Left lung (tissue), 10 donors: ENCODE results near the gene AP5S1. TPM values are rescaled to one million over a fixed set of nuclear protein-coding genes. Genes with fewer than 3 reads are reported as not detected.

Experiments
- ATAC-seq: fragments of 200-7000 bp; cut with Tn5 transposase; one replicate; pipeline ENCODE4 v1.9.1; 2020; ENCODE audit warnings: moderate library complexity
- DNase-seq, 4 donors: peaks; one replicate each; pipeline ENCODE4 v3.0.0-alpha.2; 2013 to 2020
- H3K27ac ChIP-seq, 2 donors: fragments of 200-600 bp; sonication (generic) in 1 of 2; one replicate each; pipeline versions ENCODE4 v1.5.0 to v1.8.0; 2020 to 2021
- H3K27me3 ChIP-seq, 2 donors: fragments of 200-600 bp; sonication (generic) in 1 of 2; one replicate each; pipeline versions ENCODE4 v1.5.0 to v1.8.0; 2020 to 2021
- H3K36me3 ChIP-seq, 2 donors: fragments of 200-600 bp; sonication (generic) in 1 of 2; one replicate each; pipeline versions ENCODE4 v1.5.0 to v1.8.0; 2020 to 2021
- H3K4me1 ChIP-seq, 2 donors: fragments of 200-600 bp; one replicate each; pipeline ENCODE4 v1.8.0; 2021
- H3K4me3 ChIP-seq, 2 donors: fragments of 200-600 bp; sonication (generic) in 1 of 2; one replicate each; pipeline versions ENCODE4 v1.5.0 to v1.8.0; 2020 to 2021; ENCODE audit warnings: mild to moderate bottlenecking in 1 of 2
- H3K9me3 ChIP-seq, 2 donors: fragments of 200-600 bp; sonication (generic) in 1 of 2; one replicate each; pipeline versions ENCODE4 v1.5.0 to v1.8.0; 2020 to 2021
- intact Hi-C, 2 donors: fragments of 100-400 bp; cut with DNase I; formaldehyde crosslinking; loops; one replicate each; pipeline versions ENCODE4 v1.11.2 to v1.14.2; 2022
- polyA plus RNA-seq, 6 donors: library from polyadenylated mRNA; unstranded; fragments of 120-200 nt; gene quantifications; one replicate each; pipeline ENCODE4 v1.2.1, GENCODE V29; 2013; ENCODE audit not compliant: insufficient read length in 6 of 6
- total RNA-seq, 2 donors: library from RNA; stranded (reverse); fragmentation: NEBNext Ultra II Directional; extraction: Animal tissue kit (Norgen Biotek cat#: 25700); gene quantifications; one replicate each; pipeline ENCODE4 v1.2.1, GENCODE V29; 2021
- TF ChIP-seq, protein P1 (sequence below), 2 donors: fragments of 200-600 bp; sonication (generic) in 1 of 2; IDR thresholded peaks; one replicate each; pipeline versions ENCODE4 v1.5.0 to v1.8.0; 2021; ENCODE audit warnings: antibody characterized with exemption in 2 of 2
- donor health status: DM: no; HTN: yes; CAD: no.
- donor health status: DM: no; HTN: no; CAD: no.

The AP5S1 gene
- total and polyA plus RNA-seq, 8 donors, result 8.3 to 13.6 (median 11.9) TPM

DNA sequence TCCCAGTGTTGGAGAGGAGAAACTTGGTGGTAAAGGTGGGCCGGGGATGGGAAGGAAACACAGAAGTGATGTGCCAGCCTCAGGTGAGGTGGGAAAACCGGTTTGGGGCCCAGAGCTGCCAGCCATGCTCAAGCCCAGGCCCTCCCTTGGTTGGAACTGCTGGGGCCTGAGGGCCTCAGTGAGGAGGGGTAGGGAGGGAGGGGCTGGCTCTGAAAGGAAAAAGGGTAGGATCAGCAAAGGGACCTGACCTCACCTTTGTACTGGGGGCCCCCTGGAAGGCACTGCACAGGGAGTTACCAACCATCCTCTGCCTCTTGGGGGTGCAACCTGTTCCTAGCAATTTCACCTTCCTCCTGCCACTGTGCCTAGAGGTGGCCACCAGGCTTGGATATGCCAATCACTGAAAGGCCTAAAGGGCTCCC, 37.3 kb upstream of the AP5S1 start:
- Histone ChIP-seq H3K27ac (no peak overlapping the region), H3K36me3 (peaks cover 0 to 11% of the 10 kb centered on the region in 2 donors), H3K9me3 (no peaks in the 10 kb centered on the region), H3K27me3 (peaks cover 0 to 13% of the 10 kb centered on the region in 2 donors), H3K4me3 (no peak overlapping the region), H3K4me1 (peaks cover 29 to 77% of the 10 kb centered on the region in 2 donors)
- DNase-seq (peak in 1 of 4 donors; percentile 76), ATAC-seq (no peak)
- intact Hi-C loops, result loop anchor here in 1 of 2 donors (5.0 kb wide), 1 partner anchor 34 kb away; no protein-coding TSS in a partner anchor
- TF ChIP-seq, protein P1, sequence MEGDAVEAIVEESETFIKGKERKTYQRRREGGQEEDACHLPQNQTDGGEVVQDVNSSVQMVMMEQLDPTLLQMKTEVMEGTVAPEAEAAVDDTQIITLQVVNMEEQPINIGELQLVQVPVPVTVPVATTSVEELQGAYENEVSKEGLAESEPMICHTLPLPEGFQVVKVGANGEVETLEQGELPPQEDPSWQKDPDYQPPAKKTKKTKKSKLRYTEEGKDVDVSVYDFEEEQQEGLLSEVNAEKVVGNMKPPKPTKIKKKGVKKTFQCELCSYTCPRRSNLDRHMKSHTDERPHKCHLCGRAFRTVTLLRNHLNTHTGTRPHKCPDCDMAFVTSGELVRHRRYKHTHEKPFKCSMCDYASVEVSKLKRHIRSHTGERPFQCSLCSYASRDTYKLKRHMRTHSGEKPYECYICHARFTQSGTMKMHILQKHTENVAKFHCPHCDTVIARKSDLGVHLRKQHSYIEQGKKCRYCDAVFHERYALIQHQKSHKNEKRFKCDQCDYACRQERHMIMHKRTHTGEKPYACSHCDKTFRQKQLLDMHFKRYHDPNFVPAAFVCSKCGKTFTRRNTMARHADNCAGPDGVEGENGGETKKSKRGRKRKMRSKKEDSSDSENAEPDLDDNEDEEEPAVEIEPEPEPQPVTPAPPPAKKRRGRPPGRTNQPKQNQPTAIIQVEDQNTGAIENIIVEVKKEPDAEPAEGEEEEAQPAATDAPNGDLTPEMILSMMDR (IDR thresholded peaks at IDR 0.05), result no peak

DNA sequence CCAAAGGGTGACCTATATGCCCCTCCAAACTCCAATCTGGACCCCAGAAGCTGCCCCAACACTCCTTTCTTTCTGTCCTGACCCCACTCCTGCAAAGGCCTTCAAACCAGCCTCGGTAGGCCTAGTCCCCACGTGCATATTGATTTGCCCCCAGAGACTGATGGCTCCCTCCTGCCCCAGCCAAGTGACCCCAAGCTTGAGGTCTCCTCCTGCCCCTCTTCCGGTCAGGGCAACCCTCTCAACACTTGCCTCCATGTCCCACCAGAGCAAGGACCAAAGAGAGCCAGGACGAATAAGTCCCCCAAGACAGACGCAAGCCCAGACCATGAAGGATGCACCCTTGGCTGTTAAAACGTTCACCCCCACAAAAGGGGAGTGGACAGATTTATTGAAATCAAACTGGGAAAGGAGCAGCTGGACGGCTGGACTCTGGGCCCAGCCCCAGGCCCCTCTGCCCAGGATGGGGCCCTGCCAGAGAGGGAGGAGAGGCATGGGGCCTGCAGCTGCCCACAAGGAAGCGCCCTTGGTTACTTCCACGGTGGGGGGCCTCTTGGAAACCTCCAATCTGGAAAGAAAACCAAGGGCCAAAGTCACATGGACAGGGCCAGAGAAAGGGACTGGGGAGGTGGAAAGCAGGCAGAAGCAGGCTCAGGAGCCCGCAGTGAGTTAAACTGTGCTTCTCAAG, 36.7 kb upstream of the AP5S1 start:
- intact Hi-C loops, result loop anchor here in 1 of 2 donors (5.0 kb wide), 1 partner anchor 34 kb away; no protein-coding TSS in a partner anchor

DNA sequence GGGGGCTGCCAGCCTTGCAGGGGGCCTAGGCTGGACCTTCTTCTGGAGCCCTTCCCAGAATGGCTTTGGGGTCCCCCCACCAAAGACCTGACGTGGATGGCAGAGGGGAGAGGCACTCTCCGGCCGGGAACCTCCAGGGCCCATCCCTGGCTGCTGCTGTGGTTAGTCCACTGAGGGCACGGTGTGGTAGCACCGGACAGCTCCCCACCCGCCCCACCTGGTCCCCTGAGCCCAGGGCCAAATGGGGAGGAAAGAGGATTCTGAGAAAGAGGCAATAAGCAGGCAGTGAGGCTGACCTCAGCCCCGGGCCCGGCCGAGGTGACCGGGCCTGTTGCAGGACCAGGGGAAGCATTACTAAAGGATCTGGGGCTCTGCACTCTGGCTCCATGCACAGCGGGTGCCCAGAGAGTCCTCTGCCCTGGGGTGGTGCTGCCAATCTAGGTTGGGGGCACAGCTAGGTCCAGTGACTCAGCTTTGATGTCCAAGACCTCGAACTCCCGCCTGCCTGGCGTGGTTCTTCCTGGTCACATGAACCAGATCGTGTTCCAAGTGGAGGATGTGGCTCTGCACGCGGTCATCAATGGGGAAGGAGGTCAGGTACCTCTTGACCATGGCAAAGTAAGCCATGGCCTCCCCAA, 36.0 kb upstream of the AP5S1 start:
- DNase-seq, result peak in 1 of 4 donors; percentile 62
- H3K27me3 ChIP-seq, result peaks cover 0 to under 1% of the 10 kb centered on the region in 2 donors
- intact Hi-C loops, result loop anchor here in 1 of 2 donors (5.0 kb wide), 1 partner anchor 33 kb away; no protein-coding TSS in a partner anchor
- TF ChIP-seq, protein P1 (IDR thresholded peaks at IDR 0.05), result no peak
- ATAC-seq, result no peak
- H3K36me3 ChIP-seq, result peaks cover 0 to 11% of the 10 kb centered on the region in 2 donors
- peak overlapping the region in 1 of 2 donors; percentile 73 for H3K4me3 ChIP-seq
- peaks cover 29 to 78% of the 10 kb centered on the region in 2 donors for H3K4me1 ChIP-seq
- peak overlapping the region in 1 of 2 donors; percentile 1 for H3K27ac ChIP-seq
- H3K9me3 ChIP-seq, result no peaks in the 10 kb centered on the region

More for the DNA sequence above, 36.7 kb upstream of the AP5S1 start:
- no peak overlapping the region for H3K27ac ChIP-seq
- DNase-seq, result no peak
- peaks cover 29 to 76% of the 10 kb centered on the region in 2 donors for H3K4me1 ChIP-seq
- H3K9me3 ChIP-seq, result no peaks in the 10 kb centered on the region
- no peak overlapping the region for H3K4me3 ChIP-seq
- ATAC-seq, result no peak
- H3K36me3 ChIP-seq, result peaks cover 0 to 11% of the 10 kb centered on the region in 2 donors
- peaks cover 0 to 7% of the 10 kb centered on the region in 2 donors for H3K27me3 ChIP-seq
- TF ChIP-seq, protein P1 (IDR thresholded peaks at IDR 0.05), result no peak

DNA sequence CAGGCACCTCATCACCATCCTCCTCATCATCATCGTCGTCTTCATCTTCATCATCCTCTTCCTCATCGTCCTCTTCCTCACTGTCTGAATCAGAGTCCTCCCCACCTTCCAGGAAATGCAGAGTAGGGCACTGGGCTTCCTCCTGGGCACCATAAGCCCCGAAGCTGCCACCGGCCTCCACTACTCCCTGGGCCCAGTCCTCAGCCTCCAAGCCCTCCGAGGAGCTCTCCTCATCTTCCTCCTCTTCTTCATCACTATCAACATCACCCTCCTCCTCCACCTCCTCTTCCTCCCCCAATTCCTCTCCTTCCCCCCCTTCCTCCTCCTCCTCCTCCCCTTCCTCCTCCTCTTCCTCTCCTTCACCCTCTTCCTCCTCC, 35.5 kb upstream of the AP5S1 start:
- TF ChIP-seq, protein P1 (IDR thresholded peaks at IDR 0.05), result no peak
- Histone ChIP-seq H3K27me3 (no peaks in the 10 kb centered on the region), H3K4me1 (peaks cover 29 to 78% of the 10 kb centered on the region in 2 donors), H3K27ac (peak overlapping the region in 1 of 2 donors; percentile 1), H3K4me3 (peak overlapping the region in 1 of 2 donors; percentile 73), H3K9me3 (no peaks in the 10 kb centered on the region), H3K36me3 (peaks cover 0 to 11% of the 10 kb centered on the region in 2 donors)
- DNase-seq (no peak), ATAC-seq (no peak)
- intact Hi-C loops, result loop anchor here in 1 of 2 donors (5.0 kb wide), 1 partner anchor 32 kb away; no protein-coding TSS in a partner anchor
